A549 (cell line): ENCODE measurements around the gene SCGB1A1. TPM values are rescaled to one million over a fixed set of nuclear protein-coding genes. Genes with fewer than 3 reads are reported as not detected.

Experiments
- ATAC-seq, 2 experiments: fragments of 200-7000 bp in 1 of 2; fragments of >200 bp in 1 of 2; cut with Nextera tagmentation in 1 of 2; cut with Tn5 transposase in 1 of 2; 3 replicates each; pipeline versions ENCODE4 v1.8.0 to v1.9.1; 2018 to 2020; ENCODE audit warnings: mild to moderate bottlenecking in 1 of 2, moderate library complexity in 1 of 2
- CTCF ChIA-PET: fragments of 300-600 bp; sonication (Branson Sonifier 250); formaldehyde crosslinking; extraction: SDS; loops from one replicate; lab custom pipeline; 2021; ENCODE audit warnings: antibody characterized with exemption, inconsistent platforms; lab: Yijun Ruan, JAX
- POLR2A ChIA-PET: fragments of 350-600 bp; formaldehyde crosslinking; extraction: SDS; loops from one replicate; lab custom pipeline; 2021; ENCODE audit warnings: antibody characterized with exemption, inconsistent platforms; lab: Yijun Ruan, JAX
- DNase-seq, 2 experiments: peaks; one replicate each; pipeline versions ENCODE4 v3.0.0 to v3.0.0-alpha.2; 2011 to 2016; ENCODE audit warnings: low read depth in 1 of 2, low spot score in 1 of 2
- FAIRE-seq: peaks from 2 replicates; lab custom pipeline; 2011; peaks lifted over from hg19 to GRCh38; lab: Jason Lieb, UNC
- H3K27ac ChIP-seq, 2 experiments: fragments of >200 bp; sonication (Bioruptor Twin); formaldehyde crosslinking; 3 replicates each; pipeline ENCODE4 v1.5.1; 2016 to 2017
- H3K4me1 ChIP-seq: fragments of >200 bp; sonication (Bioruptor Twin); formaldehyde crosslinking; 3 replicates; pipeline ENCODE4 v1.6.1; 2016
- H3K4me2 ChIP-seq: fragments of >200 bp; sonication (Bioruptor Twin); formaldehyde crosslinking; 3 replicates; pipeline ENCODE4 v1.6.1; 2016
- H3K4me3 ChIP-seq: fragments of >200 bp; sonication (Bioruptor Twin); formaldehyde crosslinking; 3 replicates; pipeline ENCODE4 v1.5.1; 2016
- H3K9me3 ChIP-seq: fragments of >200 bp; sonication (Bioruptor Twin); formaldehyde crosslinking; 3 replicates; pipeline ENCODE4 v1.6.1; 2016
- CBX8 ChIP-seq: fragments of 200-600 bp; sonication (generic); IDR thresholded peaks from 2 replicates; pipeline ENCODE4 v1.6.1; 2016
- CHD2 ChIP-seq: fragments of 150-350 bp; IDR thresholded peaks from 2 replicates; pipeline ENCODE4 v1.6.1; 2014; ENCODE audit warnings: low read length; ENCODE audit not compliant: partially characterized antibody
- EHMT2 ChIP-seq: fragments of 200-600 bp; sonication (generic); IDR thresholded peaks from 2 replicates; pipeline ENCODE4 v1.6.1; 2016; ENCODE audit warnings: antibody characterized with exemption, low read depth, mild to moderate bottlenecking, moderate library complexity
- ESRRA ChIP-seq: fragments of 150-350 bp; IDR thresholded peaks from 2 replicates; pipeline ENCODE4 v1.6.1; 2014; ENCODE audit warnings: mild to moderate bottlenecking, low read length, borderline replicate concordance
- FOSL2 ChIP-seq, 2 experiments: fragments of 450-650 bp in 1 of 2; fragments of >200 bp in 1 of 2; sonication (Bioruptor Twin) in 1 of 2; formaldehyde crosslinking; IDR thresholded peaks; 2 replicates each; pipeline versions ENCODE4 v1.5.0 to v1.6.1; 2016 to 2020; ENCODE audit warnings: mild to moderate bottlenecking in 1 of 2, moderate library complexity in 1 of 2
- FOXS1 ChIP-seq: fragments of 250-450 bp; sonication (Bioruptor Pico); IDR thresholded peaks from 2 replicates; pipeline ENCODE4 v1.5.0; 2020; ENCODE audit warnings: mild to moderate bottlenecking, moderate library complexity
- HDAC2 ChIP-seq: fragments of 200-600 bp; sonication (generic); IDR thresholded peaks from 2 replicates; pipeline ENCODE4 v1.6.1; 2016
- JUNB ChIP-seq: fragments of >200 bp; sonication (Bioruptor Twin); formaldehyde crosslinking; IDR thresholded peaks from 2 replicates; pipeline ENCODE4 v1.6.1; 2016
- KDM5A ChIP-seq: fragments of 200-600 bp; sonication (generic); IDR thresholded peaks from 2 replicates; pipeline ENCODE4 v1.6.1; 2016; ENCODE audit warnings: antibody characterized with exemption, mild to moderate bottlenecking
- MAZ ChIP-seq: fragments of 150-350 bp; IDR thresholded peaks from 2 replicates; pipeline ENCODE4 v1.6.1; 2014; ENCODE audit warnings: antibody characterized with exemption, low read depth, low read length, borderline replicate concordance
- MYC ChIP-seq: IDR thresholded peaks from 2 replicates; pipeline ENCODE4 v1.6.1; 2012; ENCODE audit warnings: mild to moderate bottlenecking, inconsistent platforms, low read length, improper control_type of control experiment, borderline replicate concordance
- NFE2L2 ChIP-seq: fragments of 150-350 bp; conservative IDR thresholded peaks from 2 replicates; pipeline ENCODE4 v1.6.1; 2014; ENCODE audit warnings: low read length
- NR3C1 ChIP-seq: fragments of >200 bp; sonication (Bioruptor Twin); formaldehyde crosslinking; IDR thresholded peaks from 3 replicates; pipeline ENCODE4 v1.6.1; 2017
- POLR2A ChIP-seq: IDR thresholded peaks from 2 replicates; pipeline ENCODE4 v1.6.1; 2012; ENCODE audit warnings: mild to moderate bottlenecking, low read length
- POLR2AphosphoS2 ChIP-seq: conservative IDR thresholded peaks from 2 replicates; pipeline ENCODE4 v1.6.1; 2012; ENCODE audit warnings: low read length, improper control_type of control experiment, inconsistent platforms
- RAD21 ChIP-seq, 2 experiments: fragments of >200 bp in 1 of 2; sonication (Bioruptor Twin) in 1 of 2; formaldehyde crosslinking in 1 of 2; IDR thresholded peaks in 1 of 2; conservative IDR thresholded peaks in 1 of 2; 2 replicates in 1 of 2; 3 replicates in 1 of 2; pipeline ENCODE4 v1.6.1; 2012 to 2018; ENCODE audit warnings: inconsistent platforms in 1 of 2
- RFX5 ChIP-seq: fragments of 450-650 bp; IDR thresholded peaks from 2 replicates; pipeline ENCODE4 v1.7.1; 2014; ENCODE audit warnings: antibody characterized with exemption, mild to moderate bottlenecking, moderate library complexity
- SMC3 ChIP-seq: fragments of >200 bp; sonication (Bioruptor Twin); formaldehyde crosslinking; IDR thresholded peaks from 3 replicates; pipeline ENCODE4 v1.6.1; 2018; ENCODE audit warnings: inconsistent platforms
- SREBF2 ChIP-seq: fragments of 450-650 bp; IDR thresholded peaks from 2 replicates; pipeline ENCODE4 v1.6.1; 2014; ENCODE audit warnings: mild to moderate bottlenecking, moderate library complexity
- TFCP2L1 ChIP-seq: fragments of 250-450 bp; sonication (Bioruptor Pico); IDR thresholded peaks from 2 replicates; pipeline ENCODE4 v1.5.0; 2021; ENCODE audit warnings: mild to moderate bottlenecking
- ZC3H11A ChIP-seq: fragments of 450-650 bp; IDR thresholded peaks from 2 replicates; pipeline ENCODE4 v1.6.1; 2014; ENCODE audit warnings: antibody characterized with exemption, mild to moderate bottlenecking
- ZNF302 ChIP-seq: fragments of 250-450 bp; sonication (Bioruptor Pico); IDR thresholded peaks from 2 replicates; pipeline ENCODE4 v1.9.0; 2021; ENCODE audit warnings: inconsistent platforms, mild to moderate bottlenecking, moderate library complexity
- ZSCAN20 ChIP-seq: fragments of 250-450 bp; sonication (Bioruptor Pico); IDR thresholded peaks from 2 replicates; pipeline ENCODE4 v1.8.0; 2022; ENCODE audit warnings: mild to moderate bottlenecking, moderate library complexity
- WGBS: methylation state at CpG from one replicate; pipeline ENCODE4 v1.1.6; 2017; ENCODE audit errors: missing lambda C conversion rate; 5-methylcytosine and 5-hydroxymethylcytosine counted together
- polyA plus RNA-seq, 4 experiments: library from polyadenylated mRNA; depleted of rRNA in 3 of 4; stranded (reverse); fragments of >200 nt; fragmentation: RNase III in 1 of 4; extraction: RNeasy Plus Mini Kit Qiagen cat#74134 plus additional on column Dnase treatment in 1 of 4; gene quantifications; 2 replicates in 3 of 4; 3 replicates in 1 of 4; pipeline ENCODE4 v1.2.3, GENCODE V29; 2011 to 2017
- TF ChIP-seq, protein P1 (sequence below): IDR thresholded peaks from 2 replicates; pipeline ENCODE4 v1.6.1; 2012
- TF ChIP-seq, protein P2 (sequence below): fragments of 200-600 bp; sonication (generic); IDR thresholded peaks from 2 replicates; pipeline ENCODE4 v1.6.1; 2016; ENCODE audit warnings: antibody characterized with exemption, mild to moderate bottlenecking, moderate library complexity

The SCGB1A1 gene
- polyA plus RNA-seq, 2 of the 4 experiments (the other 2 are of a cell fraction), result 0.47 TPM; not detected in 1

DNA sequence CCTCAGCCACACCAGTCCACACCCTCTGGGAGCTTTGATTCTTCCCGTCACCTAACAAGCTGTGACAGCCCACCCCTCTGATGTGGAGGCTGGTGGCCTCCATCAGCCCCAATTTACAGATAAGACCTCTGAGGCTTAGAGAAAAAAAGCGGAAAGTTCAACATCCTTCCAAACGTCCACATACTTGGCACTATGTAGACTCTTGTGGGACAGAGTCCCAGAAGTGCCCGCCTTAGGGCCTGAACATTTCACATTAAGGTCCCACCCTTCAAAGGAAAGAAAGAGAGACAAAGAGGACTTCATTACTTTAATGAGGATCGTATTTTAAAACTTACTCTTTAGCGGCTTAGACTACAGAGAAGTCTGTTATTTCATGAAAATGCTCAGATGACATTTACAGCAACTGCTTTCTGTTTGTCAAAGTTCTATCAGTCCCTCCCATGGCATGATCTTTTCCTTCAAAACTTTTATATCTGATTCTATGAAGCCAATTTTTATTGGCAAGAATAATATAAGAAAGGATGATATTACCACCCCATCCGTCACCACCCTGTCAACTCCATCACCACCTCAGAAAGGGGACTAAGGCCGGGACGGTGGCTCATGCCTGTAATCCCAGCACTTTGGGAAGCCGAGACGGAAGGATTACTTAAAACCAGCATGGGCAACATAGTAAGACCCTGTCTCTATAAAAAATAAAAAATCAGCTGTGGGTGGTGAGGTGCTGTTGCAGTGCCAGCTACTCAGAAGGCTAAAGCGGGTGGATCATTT is 15.7 kb upstream of the SCGB1A1 start (continued):
- TF ChIP-seq ZSCAN20 (CRISPR knock-in tag) (no peak), CBX8 (no peak), ESRRA (no peak), ZNF302 (CRISPR knock-in tag) (no peak), EHMT2 (no peak), POLR2A (no peak), MAZ (no peak), ZC3H11A (no peak)

DNA sequence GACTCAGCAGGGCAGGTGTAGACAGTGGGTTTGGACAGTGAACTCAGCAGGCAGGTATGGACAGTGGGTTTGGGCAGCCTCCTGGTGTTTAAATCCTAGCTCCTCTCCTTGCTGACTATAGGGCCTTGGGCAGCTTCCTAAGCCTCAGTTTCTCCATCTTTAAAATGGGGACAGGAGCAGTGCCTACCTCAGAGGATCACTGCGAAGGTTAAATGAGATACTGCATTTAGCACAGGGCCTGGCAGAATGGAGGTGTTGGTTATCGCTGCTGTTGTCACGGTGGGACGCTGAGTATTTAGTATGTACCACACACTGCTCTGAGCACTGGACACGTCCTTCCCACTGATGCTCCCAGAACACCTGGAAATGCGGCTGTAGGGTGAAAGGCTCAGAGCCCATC is 14.4 kb upstream of the SCGB1A1 start:
- H3K4me1 ChIP-seq, result peaks cover 5% of the 10 kb centered on the region; the same call in 2 of the 3 replicates
- no peaks in the 10 kb centered on the region for H3K9me3 ChIP-seq
- no peak for ATAC-seq
- no peak for TF ChIP-seq RFX5
- TF ChIP-seq NR3C1, result no peak
- TF ChIP-seq, protein P1, sequence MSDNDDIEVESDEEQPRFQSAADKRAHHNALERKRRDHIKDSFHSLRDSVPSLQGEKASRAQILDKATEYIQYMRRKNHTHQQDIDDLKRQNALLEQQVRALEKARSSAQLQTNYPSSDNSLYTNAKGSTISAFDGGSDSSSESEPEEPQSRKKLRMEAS, result no peak
- TF ChIP-seq SREBF2, result no peak
- TF ChIP-seq FOSL2 (IDR thresholded peaks at IDR 0.05), result no peak
- TF ChIP-seq FOSL2 (CRISPR knock-in tag; IDR thresholded peaks at IDR 0.05), result no peak
- TF ChIP-seq JUNB, result no peak
- no peak for TF ChIP-seq CHD2
- TF ChIP-seq ESRRA, result no peak
- no peak for TF ChIP-seq FOXS1 (CRISPR knock-in tag)
- TF ChIP-seq, protein P2, sequence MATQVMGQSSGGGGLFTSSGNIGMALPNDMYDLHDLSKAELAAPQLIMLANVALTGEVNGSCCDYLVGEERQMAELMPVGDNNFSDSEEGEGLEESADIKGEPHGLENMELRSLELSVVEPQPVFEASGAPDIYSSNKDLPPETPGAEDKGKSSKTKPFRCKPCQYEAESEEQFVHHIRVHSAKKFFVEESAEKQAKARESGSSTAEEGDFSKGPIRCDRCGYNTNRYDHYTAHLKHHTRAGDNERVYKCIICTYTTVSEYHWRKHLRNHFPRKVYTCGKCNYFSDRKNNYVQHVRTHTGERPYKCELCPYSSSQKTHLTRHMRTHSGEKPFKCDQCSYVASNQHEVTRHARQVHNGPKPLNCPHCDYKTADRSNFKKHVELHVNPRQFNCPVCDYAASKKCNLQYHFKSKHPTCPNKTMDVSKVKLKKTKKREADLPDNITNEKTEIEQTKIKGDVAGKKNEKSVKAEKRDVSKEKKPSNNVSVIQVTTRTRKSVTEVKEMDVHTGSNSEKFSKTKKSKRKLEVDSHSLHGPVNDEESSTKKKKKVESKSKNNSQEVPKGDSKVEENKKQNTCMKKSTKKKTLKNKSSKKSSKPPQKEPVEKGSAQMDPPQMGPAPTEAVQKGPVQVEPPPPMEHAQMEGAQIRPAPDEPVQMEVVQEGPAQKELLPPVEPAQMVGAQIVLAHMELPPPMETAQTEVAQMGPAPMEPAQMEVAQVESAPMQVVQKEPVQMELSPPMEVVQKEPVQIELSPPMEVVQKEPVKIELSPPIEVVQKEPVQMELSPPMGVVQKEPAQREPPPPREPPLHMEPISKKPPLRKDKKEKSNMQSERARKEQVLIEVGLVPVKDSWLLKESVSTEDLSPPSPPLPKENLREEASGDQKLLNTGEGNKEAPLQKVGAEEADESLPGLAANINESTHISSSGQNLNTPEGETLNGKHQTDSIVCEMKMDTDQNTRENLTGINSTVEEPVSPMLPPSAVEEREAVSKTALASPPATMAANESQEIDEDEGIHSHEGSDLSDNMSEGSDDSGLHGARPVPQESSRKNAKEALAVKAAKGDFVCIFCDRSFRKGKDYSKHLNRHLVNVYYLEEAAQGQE, result no peak
- TF ChIP-seq NFE2L2, result no peak
- TF ChIP-seq MYC, result no peak
- no peak for TF ChIP-seq HDAC2
- no peak for TF ChIP-seq SMC3
- TF ChIP-seq EHMT2, result no peak
- no peak for TF ChIP-seq KDM5A
- no peak for TF ChIP-seq CBX8
- TF ChIP-seq RAD21 (conservative IDR thresholded peaks at IDR 0.05 in 1 of 2, IDR thresholded peaks at IDR 0.05 in 1 of 2), result no peak
- TF ChIP-seq, all 56 proteins: peak for 0
- H3K4me2 ChIP-seq, result no peak overlapping the region
- H3K4me3 ChIP-seq, result no peak overlapping the region
- FAIRE-seq (no peak), DNase-seq (no peak)
- POLR2A ChIA-PET, result no interaction called here
- no peak overlapping the region for H3K27ac ChIP-seq
- 72% methylated on average over 6 of the region's 6 CpGs for WGBS
- CTCF ChIA-PET, result interaction anchor here (0.7 to 6.2 kb wide), 7 partner anchors 11 to 193 kb away, joined by 3 to 51 read pairs (median 8); no protein-coding TSS in a partner anchor

DNA sequence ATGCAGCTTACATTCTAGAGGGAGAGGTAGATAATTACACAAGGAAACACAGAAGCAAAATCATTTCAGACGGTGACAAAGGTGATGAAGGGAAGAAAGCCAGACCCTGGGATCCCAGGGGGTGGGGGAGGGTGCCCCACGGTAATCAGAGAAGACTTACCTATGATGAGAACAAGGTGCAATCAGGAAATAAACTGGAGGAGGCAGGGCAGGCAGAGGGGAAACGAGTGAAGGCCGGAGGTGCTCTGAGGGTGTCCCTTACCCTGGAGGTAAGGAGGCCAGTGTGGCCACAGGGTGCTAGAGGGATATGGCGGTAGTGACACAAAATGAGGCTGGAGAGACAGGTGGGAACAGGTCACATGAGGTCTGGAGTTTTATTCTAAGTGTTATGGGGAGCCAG is 13.9 kb upstream of the SCGB1A1 start:
- ATAC-seq, result no peak
- ChIA-PET CTCF (interaction anchor here (1.0 to 6.2 kb wide), 5 partner anchors 12 to 140 kb away, joined by 3 to 51 read pairs (median 13); no protein-coding TSS in a partner anchor), POLR2A (no interaction called here)
- FAIRE-seq, result no peak
- WGBS, result 74% methylated on average over 5 of the region's 5 CpGs
- DNase-seq, result no peak
- Histone ChIP-seq H3K4me3 (no peak overlapping the region), H3K27ac (no peak overlapping the region), H3K9me3 (no peaks in the 10 kb centered on the region), H3K4me1 (0 out of 3 replicates have a peak, but pooled peaks cover 3% of the 10 kb centered on the region), H3K4me2 (no peak overlapping the region)
- no peak for TF ChIP-seq TFCP2L1 (CRISPR knock-in tag)
- no peak for TF ChIP-seq POLR2AphosphoS2
- no peak for TF ChIP-seq CHD2
